ENCODE results near the gene ABI3. TPM values are rescaled to one million over a fixed set of nuclear protein-coding genes. Genes with fewer than 3 reads are reported as not detected.

The ABI3 gene
- total RNA-seq, 6 donors from 2014 or later = 8.5 to 38.4 (median 27.3) TPM

DNA sequence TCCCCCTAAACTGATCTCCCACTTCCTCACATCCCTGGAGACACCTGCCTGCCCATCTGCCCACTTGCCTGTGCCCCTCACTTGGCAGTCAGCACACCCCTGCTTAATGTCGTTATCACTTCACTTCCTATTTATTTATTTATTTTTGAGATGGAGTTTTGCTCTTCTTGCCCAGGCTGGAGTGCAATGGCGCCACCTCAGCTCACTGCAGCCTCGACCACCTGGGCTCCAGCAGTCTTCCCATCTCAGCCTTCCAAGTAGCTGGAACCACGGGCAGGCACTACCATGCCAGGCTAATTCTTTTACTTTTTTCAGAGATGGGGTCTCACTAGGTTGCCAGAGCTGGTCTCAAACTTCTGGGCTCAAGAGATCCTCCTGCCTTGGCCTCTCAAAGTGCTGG lies 43.6 kb downstream of the ABI3 start:
- Histone ChIP-seq H3K4me1 (peaks cover 0 to 5% (median 2%) of the 10 kb centered on the region in 4 donors), H3K36me3 (no peaks in the 10 kb centered on the region), H3K9me3 (no peaks in the 10 kb centered on the region), H3K27ac (no peak overlapping the region), H3K27me3 (no peaks in the 10 kb centered on the region), H3K4me3 (no peak overlapping the region)
- ATAC-seq (ENCODE audit: low FRiP score in 2 of 2) = no peak
- no peak for DNase-seq
- WGBS, 2 donors = 60 to 69% methylated on average over 4 of the region's 4 CpGs
- TF ChIP-seq, protein P1, sequence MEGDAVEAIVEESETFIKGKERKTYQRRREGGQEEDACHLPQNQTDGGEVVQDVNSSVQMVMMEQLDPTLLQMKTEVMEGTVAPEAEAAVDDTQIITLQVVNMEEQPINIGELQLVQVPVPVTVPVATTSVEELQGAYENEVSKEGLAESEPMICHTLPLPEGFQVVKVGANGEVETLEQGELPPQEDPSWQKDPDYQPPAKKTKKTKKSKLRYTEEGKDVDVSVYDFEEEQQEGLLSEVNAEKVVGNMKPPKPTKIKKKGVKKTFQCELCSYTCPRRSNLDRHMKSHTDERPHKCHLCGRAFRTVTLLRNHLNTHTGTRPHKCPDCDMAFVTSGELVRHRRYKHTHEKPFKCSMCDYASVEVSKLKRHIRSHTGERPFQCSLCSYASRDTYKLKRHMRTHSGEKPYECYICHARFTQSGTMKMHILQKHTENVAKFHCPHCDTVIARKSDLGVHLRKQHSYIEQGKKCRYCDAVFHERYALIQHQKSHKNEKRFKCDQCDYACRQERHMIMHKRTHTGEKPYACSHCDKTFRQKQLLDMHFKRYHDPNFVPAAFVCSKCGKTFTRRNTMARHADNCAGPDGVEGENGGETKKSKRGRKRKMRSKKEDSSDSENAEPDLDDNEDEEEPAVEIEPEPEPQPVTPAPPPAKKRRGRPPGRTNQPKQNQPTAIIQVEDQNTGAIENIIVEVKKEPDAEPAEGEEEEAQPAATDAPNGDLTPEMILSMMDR (IDR thresholded peaks at IDR 0.05) = no peak
- no peak for TF ChIP-seq EP300 (IDR thresholded peaks at IDR 0.05)
- TF ChIP-seq POLR2AphosphoS5 (IDR thresholded peaks at IDR 0.05) = no peak
- TF ChIP-seq POLR2A (IDR thresholded peaks at IDR 0.05) = no peak

DNA sequence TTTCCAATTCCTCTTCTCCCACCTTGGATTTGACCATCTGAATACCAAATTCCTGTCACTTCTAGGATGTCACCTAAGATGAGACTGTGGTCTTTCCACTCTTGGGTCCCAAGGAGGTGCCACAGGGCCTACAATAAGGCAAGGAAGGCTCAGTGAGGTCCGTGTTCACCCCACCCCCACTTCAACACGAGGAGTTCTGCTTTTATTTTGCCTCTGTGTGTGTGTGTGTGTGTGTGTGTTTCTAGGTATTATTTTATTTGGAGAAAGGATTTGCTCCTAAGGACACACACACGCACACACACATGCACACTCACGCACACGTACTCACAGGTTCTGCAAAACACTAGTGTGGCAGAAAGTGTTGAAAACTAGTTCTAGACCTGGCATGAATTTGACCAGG lies 44.6 kb downstream of the ABI3 start:
- no peak overlapping the region for H3K4me3 ChIP-seq
- H3K4me1 ChIP-seq = peaks cover 0 to 9% (median 4%) of the 10 kb centered on the region in 4 donors
- no peaks in the 10 kb centered on the region for H3K27me3 ChIP-seq
- ATAC-seq (ENCODE audit: low FRiP score in 2 of 2) (no peak), DNase-seq (no peak)
- TF ChIP-seq, protein P1 (IDR thresholded peaks at IDR 0.05) = no peak
- no peak for TF ChIP-seq POLR2A (IDR thresholded peaks at IDR 0.05)
- TF ChIP-seq EP300 (IDR thresholded peaks at IDR 0.05) = no peak
- no peak for TF ChIP-seq POLR2AphosphoS5 (IDR thresholded peaks at IDR 0.05)
- H3K9me3 ChIP-seq = no peaks in the 10 kb centered on the region
- H3K36me3 ChIP-seq = no peaks in the 10 kb centered on the region
- 67 to 71% methylated on average over 5 of the region's 5 CpGs for WGBS, 2 donors
- H3K27ac ChIP-seq = no peak overlapping the region

DNA sequence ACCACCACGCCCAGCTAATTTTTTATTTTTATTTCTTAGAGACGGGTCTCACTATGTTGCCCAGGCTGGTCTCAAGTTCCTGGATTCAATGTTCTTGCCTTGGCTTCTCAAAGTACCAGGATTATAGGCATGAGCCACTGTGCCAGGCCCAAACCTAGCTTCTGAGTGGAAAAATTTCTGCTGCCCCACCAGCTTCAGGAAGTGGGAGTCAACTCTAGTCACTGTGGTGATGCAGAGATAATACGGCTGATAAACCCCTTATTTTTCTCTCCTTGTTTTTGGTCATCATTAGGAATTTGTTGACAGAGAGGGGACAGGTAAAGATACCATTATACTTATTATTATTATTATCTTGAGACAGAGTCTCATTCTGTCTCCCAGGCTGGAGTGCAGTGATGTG lies 47.9 kb downstream of the ABI3 start:
- Histone ChIP-seq H3K4me3 (no peak overlapping the region), H3K4me1 (peaks cover 7 to 18% (median 12%) of the 10 kb centered on the region in 4 donors), H3K36me3 (no peaks in the 10 kb centered on the region), H3K9me3 (no peaks in the 10 kb centered on the region), H3K27me3 (no peaks in the 10 kb centered on the region), H3K27ac (no peak overlapping the region)
- 87 to 90% methylated on average over 3 of the region's 3 CpGs for WGBS, 2 donors
- TF ChIP-seq, protein P1 (IDR thresholded peaks at IDR 0.05) = no peak
- no peak for TF ChIP-seq POLR2AphosphoS5 (IDR thresholded peaks at IDR 0.05)
- no peak for TF ChIP-seq EP300 (IDR thresholded peaks at IDR 0.05)
- TF ChIP-seq POLR2A (IDR thresholded peaks at IDR 0.05) = no peak
- ATAC-seq (ENCODE audit: low FRiP score in 2 of 2) (no peak), DNase-seq (no peak)

DNA sequence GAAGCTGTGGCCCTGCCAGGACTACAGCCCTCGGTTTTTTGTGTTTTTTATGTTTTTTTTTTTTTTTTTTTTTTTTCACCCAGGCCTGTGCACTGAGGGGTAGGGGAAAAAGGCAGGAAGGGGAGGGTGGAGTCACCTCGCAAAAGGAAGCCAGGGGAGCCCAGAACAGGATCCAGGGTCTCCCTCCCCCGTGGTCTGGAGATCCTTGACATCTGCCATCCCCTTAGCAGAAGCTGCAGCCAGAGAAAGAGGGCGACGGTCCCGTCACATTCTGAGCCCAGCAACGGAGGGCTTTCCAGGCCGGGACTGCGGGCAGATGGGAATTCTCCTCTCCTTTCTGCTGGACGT lies 49.1 kb downstream of the ABI3 start:
- ATAC-seq (ENCODE audit: low FRiP score in 2 of 2) (no peak), DNase-seq (no peak)
- Histone ChIP-seq H3K9me3 (no peaks in the 10 kb centered on the region), H3K36me3 (no peaks in the 10 kb centered on the region), H3K4me1 (peaks cover 7 to 18% (median 12%) of the 10 kb centered on the region in 4 donors), H3K4me3 (peak overlapping the region; percentile 3 to 66 (median 55)), H3K27ac (peak overlapping the region; percentile 81 to 88 (median 81)), H3K27me3 (no peaks in the 10 kb centered on the region)
- TF ChIP-seq EP300 (IDR thresholded peaks at IDR 0.05) (no peak), POLR2A (IDR thresholded peaks at IDR 0.05) (no peak), POLR2AphosphoS5 (IDR thresholded peaks at IDR 0.05) (no peak)
- TF ChIP-seq, protein P1 (IDR thresholded peaks at IDR 0.05) = no peak
- WGBS, 2 donors = 10 to 13% methylated on average over 10 of the region's 10 CpGs
